SJSA1 (cell line): ENCODE measurements around the gene ZBTB11. TPM values are rescaled to one million over a fixed set of nuclear protein-coding genes. Genes with fewer than 3 reads are reported as not detected.
A peak's percentile ranks its signal among the peaks of the same experiment; 100 is the strongest.
"Not testable (repeated sequence)": the region's sequence is repeated elsewhere in the genome, so short reads cannot be mapped to it uniquely, and the experiment has no call there.

Experiments used
- DNase-seq, 2 experiments: peaks; one replicate each; pipeline ENCODE4 v3.0.0-alpha.2; 2015 to 2020; ENCODE audit warnings: low spot score in 2 of 2, low read depth in 1 of 2
- H3K27ac ChIP-seq: fragments of 250-450 bp; sonication (Bioruptor Pico); 2 replicates; pipeline ENCODE4 v1.5.1; 2020; ENCODE audit warnings: mild to moderate bottlenecking, moderate library complexity
- H3K27me3 ChIP-seq: fragments of 250-450 bp; sonication (Bioruptor Pico); replicated peaks from 2 replicates; pipeline ENCODE4 v1.5.1; 2020; ENCODE audit warnings: mild to moderate bottlenecking, moderate library complexity
- H3K36me3 ChIP-seq: fragments of 250-450 bp; sonication (Bioruptor Pico); 2 replicates; pipeline ENCODE4 v1.5.1; 2020; ENCODE audit warnings: mild to moderate bottlenecking
- H3K4me1 ChIP-seq: fragments of 250-450 bp; sonication (Bioruptor Pico); replicated peaks from 2 replicates; pipeline ENCODE4 v1.6.1; 2021; ENCODE audit warnings: mild to moderate bottlenecking
- H3K4me3 ChIP-seq: fragments of 250-450 bp; sonication (Bioruptor Pico); 2 replicates; pipeline ENCODE4 v1.5.1; 2020; ENCODE audit warnings: mild to moderate bottlenecking
- H3K9me3 ChIP-seq: fragments of 250-450 bp; sonication (Bioruptor Pico); replicated peaks from 2 replicates; pipeline ENCODE4 v1.5.1; 2020; ENCODE audit warnings: mild to moderate bottlenecking
- total RNA-seq: library from RNA; depleted of rRNA; stranded (reverse); fragments of >200 nt; shearing (Covaris generic); gene quantifications from 2 replicates; pipeline ENCODE4 v1.2.3, GENCODE V29; 2014

The ZBTB11 gene
- total RNA-seq, 1 experiment from 2014 or later: 21.1 TPM

DNA sequence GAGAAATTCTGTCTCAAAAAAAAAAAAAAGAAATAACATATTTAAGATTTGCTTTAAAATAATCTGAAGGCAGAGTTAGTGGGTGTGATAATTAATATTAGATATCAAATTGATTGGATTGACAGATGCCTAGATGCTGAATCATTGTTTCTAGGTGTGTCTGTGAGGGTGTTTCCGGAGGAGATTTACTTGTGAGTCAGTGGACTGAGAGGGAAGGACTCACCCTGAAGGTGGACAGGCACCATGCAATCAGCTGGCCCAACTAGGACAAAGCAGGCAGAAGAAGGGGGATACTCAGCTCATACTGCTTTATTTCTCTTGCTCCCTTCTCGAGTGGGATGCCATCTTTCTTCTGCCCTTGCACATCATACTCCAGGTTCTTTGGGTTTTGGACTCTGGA is 26.2 kb upstream of the ZBTB11 start:
- no peak for DNase-seq
- Histone ChIP-seq H3K4me3 (no peak overlapping the region), H3K36me3 (no peaks in the 10 kb centered on the region), H3K27ac (no peak overlapping the region), H3K9me3 (no peaks in the 10 kb centered on the region), H3K4me1 (no peaks in the 10 kb centered on the region), H3K27me3 (no peaks in the 10 kb centered on the region)

DNA sequence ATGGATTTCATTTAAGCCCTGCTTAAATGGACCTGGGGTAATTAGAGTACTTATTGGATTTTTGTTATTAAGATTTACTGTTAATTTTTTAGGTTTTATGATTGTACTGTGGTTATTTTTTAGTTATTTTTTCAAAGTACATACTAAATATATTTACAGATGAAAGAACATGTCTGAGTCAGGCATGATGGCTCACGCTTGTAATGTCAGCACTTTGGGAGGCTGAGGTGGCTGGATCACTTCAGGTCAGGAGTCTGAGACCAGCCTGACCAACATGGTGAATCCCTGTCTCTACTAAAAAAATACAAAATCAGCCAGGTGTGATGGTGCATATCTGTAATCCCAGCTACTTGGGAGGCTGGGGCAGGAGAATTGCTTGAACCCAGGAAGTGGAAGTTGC is 25.8 kb upstream of the ZBTB11 start:
- Histone ChIP-seq H3K36me3 (no peaks in the 10 kb centered on the region), H3K27me3 (no peaks in the 10 kb centered on the region), H3K4me3 (no peak overlapping the region), H3K4me1 (no peaks in the 10 kb centered on the region), H3K27ac (no peak overlapping the region), H3K9me3 (no peaks in the 10 kb centered on the region)
- DNase-seq: no peak

DNA sequence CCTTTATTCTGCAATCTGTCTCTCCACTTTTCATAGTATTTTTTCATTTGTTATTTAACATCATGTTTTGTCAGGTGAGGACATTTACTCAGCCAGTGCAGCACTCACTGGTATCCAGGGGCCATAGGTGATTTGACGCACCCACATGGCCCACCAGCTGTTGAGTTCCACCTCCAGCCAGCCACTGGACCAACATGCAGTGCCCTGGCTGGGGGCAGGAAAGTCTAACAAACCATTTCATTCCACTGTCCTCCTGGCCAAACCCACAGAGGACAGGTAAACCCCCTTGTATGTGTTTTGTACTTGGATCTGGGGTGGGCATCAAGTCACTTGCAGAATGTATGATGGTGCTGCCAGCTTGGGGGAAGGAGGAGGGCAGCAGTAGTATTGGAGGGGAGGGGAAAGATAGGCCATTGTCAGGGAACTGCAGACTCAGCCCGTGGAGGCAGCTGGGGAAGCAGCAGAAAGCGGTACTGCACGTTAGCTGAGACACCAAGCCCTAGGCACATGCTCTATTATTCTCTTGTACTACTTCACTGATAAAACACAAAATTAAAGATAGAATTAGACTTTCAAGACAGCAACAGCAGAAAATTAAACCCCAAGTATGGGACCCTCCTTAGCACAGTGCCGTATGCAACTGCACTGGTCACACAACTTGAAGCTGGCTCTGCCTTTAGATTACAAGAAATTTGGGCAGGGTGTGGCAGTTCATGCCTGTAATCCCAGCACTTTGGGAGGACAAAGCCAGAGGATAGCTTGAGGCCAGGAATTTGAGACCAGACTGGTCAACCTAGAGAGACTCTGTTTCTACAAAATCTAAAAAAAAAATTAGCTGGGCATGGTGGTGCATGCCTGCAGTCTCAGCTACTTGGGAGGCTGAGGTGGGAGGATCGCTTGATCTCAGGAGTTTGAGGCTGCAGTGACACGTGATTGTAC is 25.0 kb upstream of the ZBTB11 start:
- DNase-seq: no peak
- H3K27ac ChIP-seq: no peak overlapping the region

DNA sequence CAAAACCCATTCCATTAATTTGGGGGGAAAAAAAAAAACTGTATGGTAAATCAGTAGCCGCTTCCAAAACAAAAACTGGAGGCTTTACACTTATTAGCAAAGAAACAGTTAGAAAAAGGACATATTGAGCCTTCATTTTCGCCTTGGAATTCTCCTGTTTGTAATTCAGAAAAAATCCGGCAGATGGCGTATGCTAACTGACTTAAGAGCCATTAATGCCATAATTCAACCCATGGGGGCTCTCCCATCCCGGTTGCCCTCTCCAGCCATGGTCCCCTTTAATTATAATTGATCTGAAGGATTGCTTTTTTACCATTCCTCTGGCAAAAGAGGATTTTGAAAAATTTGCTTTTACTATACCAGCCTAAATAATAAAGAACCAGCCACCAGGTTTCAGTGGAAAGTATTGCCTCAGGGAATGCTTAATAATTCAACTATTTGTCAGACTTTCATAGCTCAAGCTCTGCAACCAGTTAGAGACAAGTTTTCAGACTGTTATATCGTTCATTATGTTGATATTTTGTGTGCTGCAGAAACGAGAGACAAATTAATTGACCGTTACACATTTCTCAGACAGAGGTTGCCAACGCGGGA is 18.9 kb upstream of the ZBTB11 start:
- Histone ChIP-seq H3K4me1 (no peaks in the 10 kb centered on the region), H3K27ac (no peak overlapping the region), H3K27me3 (no peaks in the 10 kb centered on the region), H3K9me3 (no peaks in the 10 kb centered on the region), H3K36me3 (no peaks in the 10 kb centered on the region), H3K4me3 (no peak overlapping the region)
- DNase-seq: peak in 1 of 2 experiments; percentile 18

More for the DNA sequence above, 25.0 kb upstream of the ZBTB11 start:
- no peaks in the 10 kb centered on the region for H3K27me3 ChIP-seq
- H3K4me3 ChIP-seq: no peak overlapping the region
- no peaks in the 10 kb centered on the region for H3K36me3 ChIP-seq
- H3K4me1 ChIP-seq: no peaks in the 10 kb centered on the region
- no peaks in the 10 kb centered on the region for H3K9me3 ChIP-seq

DNA sequence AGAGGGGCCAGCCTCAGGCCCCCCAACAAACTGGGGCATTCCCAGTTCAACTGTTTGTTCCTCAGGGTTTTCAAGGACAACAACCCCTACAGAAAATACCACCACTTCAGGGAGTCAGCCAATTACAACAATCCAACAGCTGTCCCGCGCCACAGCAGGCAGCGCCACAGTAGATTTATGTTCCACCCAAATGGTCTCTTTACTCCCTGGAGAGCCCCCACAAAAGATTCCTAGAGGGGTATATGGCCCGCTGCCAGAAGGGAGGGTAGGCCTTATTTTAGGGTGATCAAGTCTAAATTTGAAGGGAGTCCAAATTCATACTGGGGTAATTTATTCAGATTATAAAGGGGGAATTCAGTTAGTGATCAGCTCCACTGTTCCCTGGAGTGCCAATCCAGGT is 17.9 kb upstream of the ZBTB11 start:
- not testable (repeated sequence) for H3K4me3 ChIP-seq, DNase-seq, H3K27me3 ChIP-seq, H3K9me3 ChIP-seq, H3K36me3 ChIP-seq, H3K4me1 ChIP-seq, H3K27ac ChIP-seq

DNA sequence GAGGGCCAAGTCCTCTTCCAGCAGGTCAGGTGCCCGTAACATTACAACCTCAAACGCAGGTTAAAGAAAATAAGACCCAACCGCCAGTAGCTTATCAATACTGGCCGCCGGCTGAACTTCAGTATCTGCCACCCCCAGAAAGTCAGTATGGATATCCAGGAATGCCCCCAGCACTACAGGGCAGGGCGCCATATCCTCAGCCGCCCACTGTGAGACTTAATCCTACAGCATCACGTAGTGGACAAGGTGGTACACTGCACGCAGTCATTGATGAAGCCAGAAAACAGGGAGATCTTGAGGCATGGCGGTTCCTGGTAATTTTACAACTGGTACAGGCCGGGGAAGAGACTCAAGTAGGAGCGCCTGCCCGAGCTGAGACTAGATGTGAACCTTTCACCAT is 16.6 kb upstream of the ZBTB11 start:
- H3K27me3 ChIP-seq, H3K36me3 ChIP-seq, H3K27ac ChIP-seq, H3K4me1 ChIP-seq, H3K9me3 ChIP-seq, H3K4me3 ChIP-seq, DNase-seq: not testable (repeated sequence)

DNA sequence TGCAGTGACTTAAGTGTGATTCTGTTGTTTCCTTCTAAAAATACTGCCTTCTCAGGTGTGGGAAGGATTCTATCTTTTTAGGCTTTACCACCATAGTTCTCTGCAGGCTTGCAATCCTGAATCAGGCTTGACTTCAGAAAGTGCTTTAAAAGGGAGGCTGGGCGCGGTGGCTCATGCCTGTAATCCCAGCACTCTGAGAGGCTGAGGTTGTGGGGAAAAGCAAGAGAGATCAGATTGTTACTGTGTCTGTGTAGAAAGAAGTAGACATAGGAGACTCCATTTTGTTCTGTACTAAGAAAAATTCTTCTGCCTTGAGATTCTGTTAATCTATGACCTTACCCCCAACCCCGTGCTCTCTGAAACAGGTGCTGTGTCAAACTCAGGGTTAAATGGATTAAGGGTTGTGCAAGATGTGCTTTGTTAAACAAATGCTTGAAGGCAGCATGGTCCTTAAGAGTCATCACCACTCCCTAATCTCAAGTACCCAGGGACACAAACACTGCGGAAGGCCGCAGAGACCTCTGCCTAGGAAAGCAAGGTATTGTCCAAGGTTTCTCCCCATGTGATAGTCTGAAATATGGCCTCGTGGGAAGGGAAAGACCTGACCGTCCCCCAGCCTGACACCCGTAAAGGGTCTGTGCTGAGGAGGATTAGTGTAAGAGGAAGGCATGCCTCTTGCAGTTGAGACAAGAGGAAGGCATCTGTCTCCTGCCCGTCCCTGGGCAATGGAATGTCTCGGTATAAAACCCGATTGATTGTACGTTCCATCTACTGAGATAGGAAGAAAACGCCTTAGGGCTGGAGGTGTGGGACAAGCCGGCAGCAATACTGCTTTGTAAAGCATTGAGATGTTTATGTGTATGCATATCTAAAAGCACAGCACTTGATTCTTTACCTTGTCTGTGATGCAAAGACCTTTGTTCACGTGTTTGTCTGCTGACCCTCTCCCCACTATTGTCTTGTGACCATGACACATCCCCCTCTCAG is 15.0 kb upstream of the ZBTB11 start:
- not testable (repeated sequence) for H3K4me3 ChIP-seq, H3K36me3 ChIP-seq, H3K9me3 ChIP-seq, H3K27me3 ChIP-seq, H3K4me1 ChIP-seq, H3K27ac ChIP-seq, DNase-seq

DNA sequence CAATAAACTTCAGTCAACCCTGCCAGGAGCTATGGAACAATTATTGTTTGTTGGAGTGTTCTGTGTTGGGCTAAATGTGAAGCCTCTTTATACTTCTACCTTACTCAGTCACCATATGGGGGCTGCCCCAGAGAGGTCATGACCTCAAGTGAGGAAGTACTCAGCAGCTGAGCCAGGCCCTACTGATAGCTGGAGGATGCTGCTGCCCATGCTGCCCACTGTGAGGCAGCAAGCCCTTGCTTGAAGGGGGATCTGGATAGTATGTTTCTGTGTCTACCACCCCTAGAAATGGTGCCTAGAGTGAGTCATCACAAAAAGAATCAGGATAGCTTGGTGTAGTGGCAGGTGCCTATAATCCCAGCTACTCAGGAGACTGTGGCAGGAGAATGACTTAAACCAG is 14.0 kb upstream of the ZBTB11 start:
- no peaks in the 10 kb centered on the region for H3K9me3 ChIP-seq
- no peak for DNase-seq
- no peaks in the 10 kb centered on the region for H3K27me3 ChIP-seq
- H3K4me1 ChIP-seq: peaks cover 6% of the 10 kb centered on the region; the same call in 1 of the 2 replicates
- no peak overlapping the region for H3K4me3 ChIP-seq
- peaks cover 3% of the 10 kb centered on the region for H3K36me3 ChIP-seq
- no peak overlapping the region for H3K27ac ChIP-seq

DNA sequence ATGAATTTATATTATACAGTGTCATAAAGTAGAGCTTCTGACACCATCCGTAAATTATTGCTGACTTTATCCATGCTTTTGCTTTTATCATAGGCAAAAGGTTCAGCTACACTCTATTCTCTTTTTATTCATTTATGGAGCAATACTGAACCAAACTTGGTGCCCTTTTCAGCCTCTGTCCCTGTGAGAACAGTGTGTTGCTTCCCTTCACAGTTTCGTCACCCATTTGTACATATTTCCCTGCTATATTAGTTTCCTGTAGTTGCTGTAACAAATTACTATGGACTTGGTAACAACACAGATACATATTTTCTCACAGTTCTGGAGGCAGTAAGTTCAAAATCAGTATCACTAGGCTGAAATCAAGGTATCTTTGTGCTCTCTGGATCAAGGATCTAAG is 12.4 kb upstream of the ZBTB11 start:
- no peaks in the 10 kb centered on the region for H3K9me3 ChIP-seq
- no peaks in the 10 kb centered on the region for H3K27me3 ChIP-seq
- H3K4me3 ChIP-seq: no peak overlapping the region
- H3K27ac ChIP-seq: no peak overlapping the region
- DNase-seq: no peak
- H3K36me3 ChIP-seq: peaks cover 17% of the 10 kb centered on the region
- H3K4me1 ChIP-seq: peaks cover 16% of the 10 kb centered on the region; the same call in 1 of the 2 replicates

DNA sequence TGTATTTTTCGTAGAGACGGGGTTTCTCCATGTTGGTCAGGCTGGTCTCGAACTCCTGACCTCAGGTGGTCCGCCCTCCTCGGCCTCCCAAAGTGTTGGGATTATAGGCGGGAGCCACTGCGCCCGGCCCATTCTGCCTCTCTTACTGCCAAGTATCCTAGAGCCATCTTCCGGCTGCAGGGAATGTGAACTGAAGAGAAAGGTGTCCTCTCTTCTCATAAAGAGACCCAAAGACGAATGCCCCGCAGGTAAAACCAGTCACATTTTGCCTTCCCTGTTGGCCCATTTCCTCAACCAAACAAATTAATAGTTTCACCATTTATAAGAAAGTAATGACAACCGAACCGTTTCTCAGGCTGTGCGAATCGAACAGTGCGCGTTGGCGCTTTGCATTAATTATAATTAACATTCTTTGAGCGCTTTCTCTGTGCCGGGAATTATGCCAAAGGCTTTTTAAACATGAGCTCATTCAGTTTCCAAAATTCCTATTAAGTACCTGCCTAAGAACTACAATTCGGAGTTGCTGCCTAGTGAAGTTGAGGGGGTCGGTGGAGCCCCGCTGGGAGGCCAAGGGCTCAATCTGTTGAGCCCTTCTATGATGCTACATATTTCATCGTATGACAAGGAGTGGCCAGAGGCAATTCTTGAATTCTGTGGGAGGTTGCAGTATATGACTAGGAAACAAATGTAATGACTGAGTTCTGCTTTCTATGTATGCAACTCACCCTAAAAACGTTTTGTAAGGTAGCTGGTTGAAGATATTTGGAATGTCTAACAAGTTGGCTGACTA is 10.4 kb upstream of the ZBTB11 start:
- H3K27ac ChIP-seq: peak overlapping the region; percentile 85
- no peaks in the 10 kb centered on the region for H3K27me3 ChIP-seq
- peak in 1 of 2 experiments; percentile 15 for DNase-seq
- H3K36me3 ChIP-seq: peaks cover 37% of the 10 kb centered on the region
- H3K9me3 ChIP-seq: no peaks in the 10 kb centered on the region
- H3K4me1 ChIP-seq: peaks cover 17% of the 10 kb centered on the region; the same call in 1 of the 2 replicates
- peak overlapping the region; percentile 53 for H3K4me3 ChIP-seq

DNA sequence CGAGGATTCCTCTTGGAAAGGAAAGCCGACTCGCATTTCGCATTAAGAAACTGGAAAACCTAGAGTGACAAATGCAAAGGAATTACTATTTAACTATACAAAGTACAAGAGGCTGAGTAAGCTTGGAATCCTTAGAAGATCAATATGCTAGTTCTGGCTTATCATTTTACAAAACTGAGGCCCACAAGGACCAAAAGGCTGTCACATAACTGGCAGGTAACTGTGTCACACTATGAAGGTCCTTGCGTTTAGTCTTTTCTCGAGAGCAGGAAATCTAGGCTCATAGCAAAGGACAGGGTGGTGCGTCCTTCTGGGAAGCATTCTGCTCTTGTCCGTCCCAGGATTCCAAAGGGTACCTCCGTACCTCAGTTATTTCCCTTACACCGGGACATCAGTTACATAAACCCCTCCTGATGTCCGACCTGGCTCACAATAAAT is 9.0 kb upstream of the ZBTB11 start:
- H3K4me1 ChIP-seq: peaks cover 17% of the 10 kb centered on the region; the same call in 1 of the 2 replicates
- H3K9me3 ChIP-seq: no peaks in the 10 kb centered on the region
- DNase-seq: no peak
- H3K4me3 ChIP-seq: peak overlapping the region; percentile 53
- no peaks in the 10 kb centered on the region for H3K27me3 ChIP-seq
- peak overlapping the region; percentile 85 for H3K27ac ChIP-seq
- H3K36me3 ChIP-seq: peaks cover 51% of the 10 kb centered on the region

DNA sequence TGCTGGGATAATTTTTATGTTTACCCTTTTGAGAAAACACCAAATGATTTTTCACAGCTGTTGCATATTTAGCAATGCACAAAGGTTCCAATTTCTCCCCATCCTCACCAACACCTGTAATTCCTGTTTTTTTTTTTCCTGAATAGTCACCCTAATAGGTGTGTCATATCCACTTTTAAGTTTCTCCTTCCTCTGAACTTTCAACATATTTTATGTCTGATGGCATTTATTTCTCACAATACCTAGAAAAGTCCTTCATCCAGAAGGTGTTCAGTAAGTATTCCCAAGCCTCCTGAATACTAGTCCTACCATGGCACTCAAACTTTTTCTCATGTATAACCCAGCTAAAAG is 8.1 kb upstream of the ZBTB11 start:
- H3K27ac ChIP-seq: peak overlapping the region; percentile 85; the same call in 1 of the 2 replicates
- H3K4me3 ChIP-seq: peak overlapping the region; percentile 53
- peaks cover 17% of the 10 kb centered on the region; the same call in 1 of the 2 replicates for H3K4me1 ChIP-seq
- no peaks in the 10 kb centered on the region for H3K27me3 ChIP-seq
- no peaks in the 10 kb centered on the region for H3K9me3 ChIP-seq
- peaks cover 60% of the 10 kb centered on the region for H3K36me3 ChIP-seq
- DNase-seq: no peak

DNA sequence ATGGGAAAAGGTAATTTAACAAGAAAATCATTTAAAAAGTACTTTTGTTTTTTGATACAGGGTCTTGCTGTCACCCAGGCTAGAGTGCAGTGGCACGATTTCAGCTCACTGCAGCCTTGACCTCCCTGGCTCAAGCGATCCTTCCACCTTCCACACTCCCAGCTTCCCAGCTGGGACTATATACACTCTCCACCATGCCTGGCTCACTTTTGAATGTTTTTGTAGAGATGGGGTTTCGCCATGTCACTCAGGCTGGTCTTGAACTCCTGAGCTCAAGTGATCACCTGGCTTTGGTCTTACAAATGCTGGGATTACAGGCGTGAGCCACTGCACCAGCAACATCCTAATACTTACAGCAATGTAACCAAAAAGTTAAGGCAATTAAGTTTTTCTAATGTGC is 3.5 kb upstream of the ZBTB11 start:
- no peaks in the 10 kb centered on the region for H3K9me3 ChIP-seq
- H3K4me3 ChIP-seq: no peak overlapping the region
- peaks cover 15% of the 10 kb centered on the region; the same call in 1 of the 2 replicates for H3K4me1 ChIP-seq
- H3K36me3 ChIP-seq: peaks cover 71% of the 10 kb centered on the region
- H3K27me3 ChIP-seq: no peaks in the 10 kb centered on the region
- DNase-seq: no peak
- no peak overlapping the region for H3K27ac ChIP-seq
